Measurements from ENCODE around the gene URB2. TPM values are rescaled to one million over a fixed set of nuclear protein-coding genes. Genes with fewer than 3 reads are reported as not detected.

Gene URB2
- total RNA-seq, 1 experiment from 2014 or later: 24.6 TPM

DNA sequence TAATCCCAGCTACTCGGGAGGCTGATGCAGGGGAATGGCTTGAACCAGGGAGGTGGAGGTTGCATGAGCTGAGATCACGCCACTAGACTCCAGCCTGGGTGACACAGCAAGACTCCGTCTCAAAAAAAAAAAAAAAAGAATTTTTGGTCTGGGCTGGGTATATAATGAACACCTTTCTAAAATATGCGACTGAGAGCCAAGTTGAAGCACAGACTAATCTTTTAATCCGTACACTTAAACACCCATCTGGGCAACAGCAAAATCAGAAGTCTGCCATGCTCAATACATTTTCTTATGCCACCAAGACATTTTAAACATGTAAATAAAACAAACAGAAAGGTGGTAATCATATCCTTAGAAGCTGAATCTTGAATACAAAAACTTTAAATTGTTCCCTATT is 35.9 kb upstream of the URB2 start:
- Mint-ChIP-seq H3K27ac (no peak overlapping the region), H3K36me3 (peaks cover 13% of the 10 kb centered on the region), H3K9me3 (no peaks in the 10 kb centered on the region), H3K4me1 (no peaks in the 10 kb centered on the region), H3K27me3 (ENCODE audit: low read depth) (no peaks in the 10 kb centered on the region), H3K4me3 (no peak overlapping the region)
- ChIA-PET POLR2A (no interaction called here), CTCF (no interaction called here)
- ATAC-seq: no peak
- TF ChIP-seq, protein P1, sequence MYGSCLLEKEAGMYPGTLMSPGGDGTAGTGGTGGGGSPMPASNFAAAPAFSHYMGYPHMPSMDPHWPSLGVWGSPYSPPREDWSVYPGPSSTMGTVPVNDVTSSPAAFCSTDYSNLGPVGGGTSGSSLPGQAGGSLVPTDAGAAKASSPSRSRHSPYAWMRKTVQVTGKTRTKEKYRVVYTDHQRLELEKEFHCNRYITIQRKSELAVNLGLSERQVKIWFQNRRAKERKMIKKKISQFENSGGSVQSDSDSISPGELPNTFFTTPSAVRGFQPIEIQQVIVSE (CRISPR knock-in tag; IDR thresholded peaks at IDR 0.05; ENCODE audit: borderline replicate concordance): no peak
- no peak for TF ChIP-seq SOX15 (CRISPR knock-in tag; IDR thresholded peaks at IDR 0.05)
- TF ChIP-seq, protein P2, sequence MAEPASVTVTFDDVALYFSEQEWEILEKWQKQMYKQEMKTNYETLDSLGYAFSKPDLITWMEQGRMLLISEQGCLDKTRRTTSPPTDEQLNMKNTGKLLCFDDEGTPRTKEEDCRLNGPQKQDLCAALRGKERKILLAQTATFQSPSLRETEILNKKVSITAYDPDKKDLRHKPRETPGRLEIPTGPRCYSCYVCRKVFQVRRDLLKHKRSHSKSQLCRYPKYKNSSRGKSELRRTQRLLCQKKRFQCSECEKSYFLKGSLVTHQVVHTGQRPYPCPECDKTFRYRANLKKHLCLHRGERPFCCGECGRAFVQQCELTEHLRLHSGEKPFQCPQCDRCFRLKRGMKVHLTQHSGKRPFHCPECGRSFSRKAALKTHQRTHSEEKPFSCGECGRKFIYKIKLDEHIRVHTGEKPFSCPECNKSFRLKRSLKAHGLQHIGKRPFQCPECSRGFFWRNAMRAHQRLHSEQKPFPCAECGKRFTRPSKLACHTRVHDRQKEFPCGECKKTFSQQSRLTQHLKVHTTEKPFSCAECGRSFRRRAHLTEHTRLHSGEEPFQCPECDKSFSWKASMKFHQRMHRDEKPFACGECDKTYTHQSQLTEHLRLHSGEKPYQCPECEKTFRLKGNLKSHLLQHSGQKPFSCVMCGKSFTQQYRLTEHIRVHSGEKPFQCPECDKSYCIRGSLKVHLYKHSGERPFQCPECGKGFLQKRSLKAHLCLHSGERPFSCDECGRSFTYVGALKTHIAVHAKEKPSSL (CRISPR knock-in tag; conservative IDR thresholded peaks at IDR 0.05): no peak
- TF ChIP-seq, protein P3, sequence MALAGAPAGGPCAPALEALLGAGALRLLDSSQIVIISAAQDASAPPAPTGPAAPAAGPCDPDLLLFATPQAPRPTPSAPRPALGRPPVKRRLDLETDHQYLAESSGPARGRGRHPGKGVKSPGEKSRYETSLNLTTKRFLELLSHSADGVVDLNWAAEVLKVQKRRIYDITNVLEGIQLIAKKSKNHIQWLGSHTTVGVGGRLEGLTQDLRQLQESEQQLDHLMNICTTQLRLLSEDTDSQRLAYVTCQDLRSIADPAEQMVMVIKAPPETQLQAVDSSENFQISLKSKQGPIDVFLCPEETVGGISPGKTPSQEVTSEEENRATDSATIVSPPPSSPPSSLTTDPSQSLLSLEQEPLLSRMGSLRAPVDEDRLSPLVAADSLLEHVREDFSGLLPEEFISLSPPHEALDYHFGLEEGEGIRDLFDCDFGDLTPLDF (CRISPR knock-in tag; IDR thresholded peaks at IDR 0.05): no peak
- TF ChIP-seq FOXP1 (CRISPR knock-in tag; IDR thresholded peaks at IDR 0.05; ENCODE audit: borderline replicate concordance): no peak
- TF ChIP-seq ZNF219 (CRISPR knock-in tag; IDR thresholded peaks at IDR 0.05; ENCODE audit: borderline replicate concordance): no peak
- TF ChIP-seq ZNF138 (CRISPR knock-in tag; conservative IDR thresholded peaks at IDR 0.05): no peak
- TF ChIP-seq, protein P4, sequence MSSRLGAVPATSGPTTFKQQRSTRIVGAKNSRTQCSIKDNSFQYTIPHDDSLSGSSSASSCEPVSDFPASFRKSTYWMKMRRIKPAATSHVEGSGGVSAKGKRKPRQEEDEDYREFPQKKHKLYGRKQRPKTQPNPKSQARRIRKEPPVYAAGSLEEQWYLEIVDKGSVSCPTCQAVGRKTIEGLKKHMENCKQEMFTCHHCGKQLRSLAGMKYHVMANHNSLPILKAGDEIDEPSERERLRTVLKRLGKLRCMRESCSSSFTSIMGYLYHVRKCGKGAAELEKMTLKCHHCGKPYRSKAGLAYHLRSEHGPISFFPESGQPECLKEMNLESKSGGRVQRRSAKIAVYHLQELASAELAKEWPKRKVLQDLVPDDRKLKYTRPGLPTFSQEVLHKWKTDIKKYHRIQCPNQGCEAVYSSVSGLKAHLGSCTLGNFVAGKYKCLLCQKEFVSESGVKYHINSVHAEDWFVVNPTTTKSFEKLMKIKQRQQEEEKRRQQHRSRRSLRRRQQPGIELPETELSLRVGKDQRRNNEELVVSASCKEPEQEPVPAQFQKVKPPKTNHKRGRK (CRISPR knock-in tag; IDR thresholded peaks at IDR 0.05; ENCODE audit: borderline replicate concordance): no peak
- TF ChIP-seq ESRRA (CRISPR knock-in tag; IDR thresholded peaks at IDR 0.05; ENCODE audit: borderline replicate concordance): no peak
- TF ChIP-seq ZNF671 (CRISPR knock-in tag; IDR thresholded peaks at IDR 0.05): no peak
- no peak for TF ChIP-seq NR1H2 (CRISPR knock-in tag; IDR thresholded peaks at IDR 0.05)
- TF ChIP-seq, protein P5, sequence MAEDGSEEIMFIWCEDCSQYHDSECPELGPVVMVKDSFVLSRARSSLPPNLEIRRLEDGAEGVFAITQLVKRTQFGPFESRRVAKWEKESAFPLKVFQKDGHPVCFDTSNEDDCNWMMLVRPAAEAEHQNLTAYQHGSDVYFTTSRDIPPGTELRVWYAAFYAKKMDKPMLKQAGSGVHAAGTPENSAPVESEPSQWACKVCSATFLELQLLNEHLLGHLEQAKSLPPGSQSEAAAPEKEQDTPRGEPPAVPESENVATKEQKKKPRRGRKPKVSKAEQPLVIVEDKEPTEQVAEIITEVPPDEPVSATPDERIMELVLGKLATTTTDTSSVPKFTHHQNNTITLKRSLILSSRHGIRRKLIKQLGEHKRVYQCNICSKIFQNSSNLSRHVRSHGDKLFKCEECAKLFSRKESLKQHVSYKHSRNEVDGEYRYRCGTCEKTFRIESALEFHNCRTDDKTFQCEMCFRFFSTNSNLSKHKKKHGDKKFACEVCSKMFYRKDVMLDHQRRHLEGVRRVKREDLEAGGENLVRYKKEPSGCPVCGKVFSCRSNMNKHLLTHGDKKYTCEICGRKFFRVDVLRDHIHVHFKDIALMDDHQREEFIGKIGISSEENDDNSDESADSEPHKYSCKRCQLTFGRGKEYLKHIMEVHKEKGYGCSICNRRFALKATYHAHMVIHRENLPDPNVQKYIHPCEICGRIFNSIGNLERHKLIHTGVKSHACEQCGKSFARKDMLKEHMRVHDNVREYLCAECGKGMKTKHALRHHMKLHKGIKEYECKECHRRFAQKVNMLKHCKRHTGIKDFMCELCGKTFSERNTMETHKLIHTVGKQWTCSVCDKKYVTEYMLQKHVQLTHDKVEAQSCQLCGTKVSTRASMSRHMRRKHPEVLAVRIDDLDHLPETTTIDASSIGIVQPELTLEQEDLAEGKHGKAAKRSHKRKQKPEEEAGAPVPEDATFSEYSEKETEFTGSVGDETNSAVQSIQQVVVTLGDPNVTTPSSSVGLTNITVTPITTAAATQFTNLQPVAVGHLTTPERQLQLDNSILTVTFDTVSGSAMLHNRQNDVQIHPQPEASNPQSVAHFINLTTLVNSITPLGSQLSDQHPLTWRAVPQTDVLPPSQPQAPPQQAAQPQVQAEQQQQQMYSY (CRISPR knock-in tag; IDR thresholded peaks at IDR 0.05): no peak
- no peak for TF ChIP-seq ATF3 (CRISPR knock-in tag; conservative IDR thresholded peaks at IDR 0.05)
- no peak for TF ChIP-seq RELA (CRISPR knock-in tag; IDR thresholded peaks at IDR 0.05; ENCODE audit: borderline replicate concordance)
- TF ChIP-seq GABPB1 (CRISPR knock-in tag; IDR thresholded peaks at IDR 0.05): no peak
- no peak for DNase-seq (ENCODE audit: low spot score)

GRCh38 chr1:229593800-229594199 is 32.2 kb upstream of the URB2 start:
- DNase-seq (ENCODE audit: low spot score): no peak
- POLR2A ChIA-PET: no interaction called here
- no peak for ATAC-seq
- Mint-ChIP-seq H3K4me1 (no peaks in the 10 kb centered on the region), H3K27me3 (ENCODE audit: low read depth) (no peaks in the 10 kb centered on the region), H3K4me3 (no peak overlapping the region), H3K27ac (no peak overlapping the region), H3K9me3 (no peaks in the 10 kb centered on the region), H3K36me3 (peaks cover 13% of the 10 kb centered on the region)
- CTCF ChIA-PET: no interaction called here
- TF ChIP-seq, protein P6, sequence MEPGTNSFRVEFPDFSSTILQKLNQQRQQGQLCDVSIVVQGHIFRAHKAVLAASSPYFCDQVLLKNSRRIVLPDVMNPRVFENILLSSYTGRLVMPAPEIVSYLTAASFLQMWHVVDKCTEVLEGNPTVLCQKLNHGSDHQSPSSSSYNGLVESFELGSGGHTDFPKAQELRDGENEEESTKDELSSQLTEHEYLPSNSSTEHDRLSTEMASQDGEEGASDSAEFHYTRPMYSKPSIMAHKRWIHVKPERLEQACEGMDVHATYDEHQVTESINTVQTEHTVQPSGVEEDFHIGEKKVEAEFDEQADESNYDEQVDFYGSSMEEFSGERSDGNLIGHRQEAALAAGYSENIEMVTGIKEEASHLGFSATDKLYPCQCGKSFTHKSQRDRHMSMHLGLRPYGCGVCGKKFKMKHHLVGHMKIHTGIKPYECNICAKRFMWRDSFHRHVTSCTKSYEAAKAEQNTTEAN (CRISPR knock-in tag; IDR thresholded peaks at IDR 0.05): no peak
- TF ChIP-seq ZNF232 (CRISPR knock-in tag; IDR thresholded peaks at IDR 0.05) (no peak), NR1H2 (CRISPR knock-in tag; IDR thresholded peaks at IDR 0.05) (no peak), ZNF671 (CRISPR knock-in tag; IDR thresholded peaks at IDR 0.05) (no peak), GRHL2 (CRISPR knock-in tag; IDR thresholded peaks at IDR 0.05; ENCODE audit: insufficient replicate concordance, severe bottlenecking) (no peak), CREB1 (CRISPR knock-in tag; IDR thresholded peaks at IDR 0.05) (no peak), EMX1 (CRISPR knock-in tag; IDR thresholded peaks at IDR 0.05) (no peak), ZBTB21 (CRISPR knock-in tag; IDR thresholded peaks at IDR 0.05; ENCODE audit: borderline replicate concordance) (no peak), CTCF (IDR thresholded peaks at IDR 0.05) (no peak), RORB (CRISPR knock-in tag; IDR thresholded peaks at IDR 0.05) (no peak), TEAD4 (CRISPR knock-in tag; IDR thresholded peaks at IDR 0.05) (no peak)

All from WTC11 (cell line).